LNCaP clone FGC (cell line): Measurements from ENCODE around the gene LRRC8C.

Experiments
- DNase-seq: peaks from one replicate; pipeline ENCODE4 v3.0.0-alpha.2; 2011; ENCODE audit warnings: low read depth
- H3K4me3 ChIP-seq: 2 replicates; pipeline ENCODE4 v1.5.1; 2011; ENCODE audit warnings: mild to moderate bottlenecking, low read depth, low read length, control low read depth
- CTCF ChIP-seq: IDR thresholded peaks from 2 replicates; pipeline ENCODE4 v1.5.1; 2012; ENCODE audit warnings: mild to moderate bottlenecking; ENCODE audit not compliant: control insufficient read depth, insufficient read depth; ENCODE audit errors: extremely low read depth

Gene LRRC8C

GRCh38 chr1:89607156-89607555 is 25.8 kb upstream of the LRRC8C start:
- no peak for TF ChIP-seq CTCF
- no peak overlapping the region for H3K4me3 ChIP-seq
- DNase-seq = no peak

- no peak for TF ChIP-seq CTCF
- no peak overlapping the region for H3K4me3 ChIP-seq
- no peak for DNase-seq
These were observed 25.2 kb upstream of the LRRC8C start for GRCh38 chr1:89607586-89608318.

DNA sequence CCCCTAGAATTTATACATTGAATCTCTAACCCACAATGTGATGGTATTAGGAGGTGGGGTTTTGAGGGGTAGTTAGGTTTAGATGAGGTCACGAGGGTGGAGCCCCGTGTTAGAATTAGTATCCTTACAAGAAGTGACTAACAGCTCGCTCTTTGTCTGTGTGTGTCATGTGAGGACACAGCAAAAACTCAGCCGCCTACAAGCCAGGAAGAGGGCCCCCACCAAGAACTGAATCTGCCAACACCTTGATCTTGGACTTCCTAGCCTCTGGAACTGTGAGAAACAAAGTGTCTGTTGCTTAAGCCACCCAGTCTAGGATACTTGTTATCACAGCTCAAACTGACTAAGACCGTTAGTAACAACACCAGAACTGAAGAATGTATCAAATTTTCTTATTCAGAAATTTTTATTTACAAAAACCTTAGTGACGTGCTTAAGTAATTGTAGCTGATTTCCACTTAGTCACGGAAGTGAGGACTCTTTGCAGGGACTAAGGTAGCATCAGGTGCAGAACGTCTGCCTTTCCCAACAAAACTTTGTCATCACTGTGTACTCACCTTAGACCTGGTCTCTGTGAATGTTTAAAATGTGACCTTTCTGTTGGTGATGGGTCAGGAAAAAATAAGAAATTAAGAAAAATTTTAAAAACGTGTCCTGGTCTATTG is 24.5 kb upstream of the LRRC8C start:
- no peak for TF ChIP-seq CTCF
- DNase-seq = no peak
- no peak overlapping the region for H3K4me3 ChIP-seq

GRCh38 chr1:89608984-89609725 is 23.8 kb upstream of the LRRC8C start:
- TF ChIP-seq CTCF = no peak
- no peak overlapping the region for H3K4me3 ChIP-seq
- no peak for DNase-seq

DNA sequence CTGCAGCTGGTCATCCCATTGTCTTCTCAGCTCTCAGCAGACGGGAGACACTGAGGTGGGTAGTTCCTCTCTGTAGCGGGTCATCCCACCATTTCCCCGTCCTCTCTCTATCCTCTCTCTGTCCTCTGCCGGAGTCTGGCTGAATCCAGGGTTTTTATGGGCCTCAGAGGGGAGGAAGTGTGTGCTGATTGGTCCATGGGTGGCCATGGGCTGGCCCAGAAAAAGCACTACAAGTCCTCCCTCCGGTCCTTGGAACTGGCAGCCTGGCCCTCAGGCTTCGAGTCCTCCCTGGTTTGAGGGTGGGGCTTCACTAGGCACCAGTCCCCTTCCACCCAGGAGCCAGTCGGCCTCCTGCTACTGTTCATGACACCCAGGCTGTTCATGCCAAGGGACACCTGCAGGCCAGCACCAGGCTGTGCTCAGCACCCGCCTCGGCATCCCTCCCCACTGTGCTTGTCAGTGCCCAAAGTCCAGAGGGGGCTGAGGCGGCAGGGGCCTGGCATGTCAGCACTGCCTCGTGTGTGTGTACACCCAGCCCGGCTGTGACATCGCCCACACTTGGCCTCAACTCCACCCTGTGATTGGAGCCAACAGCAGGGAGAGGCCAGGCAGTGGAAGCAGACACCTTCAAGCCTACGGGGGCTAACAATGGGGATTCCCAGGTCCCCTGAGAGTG is 23.0 kb upstream of the LRRC8C start:
- H3K4me3 ChIP-seq = no peak overlapping the region
- TF ChIP-seq CTCF = no peak
- DNase-seq = no peak

- no peak overlapping the region for H3K4me3 ChIP-seq
- no peak for TF ChIP-seq CTCF
- DNase-seq = no peak
These were observed 22.4 kb upstream of the LRRC8C start for GRCh38 chr1:89610457-89611011.
